Measurements from ENCODE around the gene NECAB3. TPM values are rescaled to one million over a fixed set of nuclear protein-coding genes. Genes with fewer than 3 reads are reported as not detected.

The NECAB3 gene
- total and polyA plus RNA-seq, 2 donors (not counting 1 experiment from before 2014, with no cell fraction given), result 8.5 to 11.8 TPM

DNA sequence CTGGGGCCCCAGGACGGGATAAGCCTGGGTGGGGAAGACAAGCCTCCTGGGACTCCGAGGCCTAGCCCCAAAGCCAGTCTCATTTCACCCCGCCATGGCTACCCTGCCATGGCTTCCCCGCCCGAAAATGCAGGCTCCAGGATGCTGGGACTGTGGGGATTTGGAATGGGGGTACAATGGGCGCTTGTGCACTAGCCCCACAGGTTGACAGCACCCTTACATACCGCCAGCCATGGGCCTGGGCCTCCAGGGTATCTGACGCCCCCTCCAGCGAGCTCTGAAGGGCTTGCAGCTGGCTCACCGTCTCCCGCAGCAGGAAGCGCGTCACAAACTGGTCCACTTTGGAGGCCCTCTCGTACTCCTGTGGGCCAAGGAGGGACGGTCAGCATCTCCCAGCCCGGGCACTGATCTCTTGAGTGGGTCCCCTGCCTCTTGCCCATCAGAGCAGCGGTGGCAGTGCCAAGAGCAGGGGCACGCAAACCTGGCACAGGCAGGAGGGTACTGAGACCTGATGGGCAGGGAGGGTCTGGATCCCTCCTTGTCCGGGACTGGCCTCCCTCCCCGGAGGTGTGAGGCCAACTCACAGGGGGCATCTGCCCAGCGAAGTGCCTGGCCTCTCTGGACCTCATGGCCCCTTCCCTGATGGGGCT is 14.1 kb downstream of the NECAB3 start:
- intact Hi-C loops (cut with micrococcal nuclease), result loop anchor here (5.0 kb wide), 1 partner anchor 452 kb away; the partner anchor contains the start of gene EIF2S2
- 98% methylated on average over 18 of the region's 21 CpGs for WGBS (ENCODE audit: insufficient coverage)
- TF ChIP-seq, protein P1, sequence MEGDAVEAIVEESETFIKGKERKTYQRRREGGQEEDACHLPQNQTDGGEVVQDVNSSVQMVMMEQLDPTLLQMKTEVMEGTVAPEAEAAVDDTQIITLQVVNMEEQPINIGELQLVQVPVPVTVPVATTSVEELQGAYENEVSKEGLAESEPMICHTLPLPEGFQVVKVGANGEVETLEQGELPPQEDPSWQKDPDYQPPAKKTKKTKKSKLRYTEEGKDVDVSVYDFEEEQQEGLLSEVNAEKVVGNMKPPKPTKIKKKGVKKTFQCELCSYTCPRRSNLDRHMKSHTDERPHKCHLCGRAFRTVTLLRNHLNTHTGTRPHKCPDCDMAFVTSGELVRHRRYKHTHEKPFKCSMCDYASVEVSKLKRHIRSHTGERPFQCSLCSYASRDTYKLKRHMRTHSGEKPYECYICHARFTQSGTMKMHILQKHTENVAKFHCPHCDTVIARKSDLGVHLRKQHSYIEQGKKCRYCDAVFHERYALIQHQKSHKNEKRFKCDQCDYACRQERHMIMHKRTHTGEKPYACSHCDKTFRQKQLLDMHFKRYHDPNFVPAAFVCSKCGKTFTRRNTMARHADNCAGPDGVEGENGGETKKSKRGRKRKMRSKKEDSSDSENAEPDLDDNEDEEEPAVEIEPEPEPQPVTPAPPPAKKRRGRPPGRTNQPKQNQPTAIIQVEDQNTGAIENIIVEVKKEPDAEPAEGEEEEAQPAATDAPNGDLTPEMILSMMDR (IDR thresholded peaks at IDR 0.05), result no peak
- no peak for TF ChIP-seq EZH2 (IDR thresholded peaks at IDR 0.05; ENCODE audit: borderline replicate concordance, insufficient read depth, low read depth, low read length, poor library complexity, severe bottlenecking)
- peaks cover 11 to 18% of the 10 kb centered on the region in 2 donors for H3K4me1 ChIP-seq (ENCODE audit: control insufficient read depth in 2 of 2, insufficient read depth in 2 of 2, low read length in 2 of 2)
- no peak overlapping the region for H3K27ac ChIP-seq (ENCODE audit: low read length in 2 of 2)
- H3K27me3 ChIP-seq (replicated peaks in 1 of 4; ENCODE audit: control extremely low read depth in 1 of 4, control insufficient read depth in 3 of 4, insufficient read depth in 4 of 4, low read length in 3 of 4), result no peaks in the 10 kb centered on the region
- H3K27me3 Mint-ChIP-seq, result no peaks in the 10 kb centered on the region
- no peak overlapping the region for H2AFZ ChIP-seq (ENCODE audit: insufficient read depth, low read depth, low read length, poor library complexity, severe bottlenecking)
- no peak overlapping the region for H3K4me3 Mint-ChIP-seq
- ChIA-PET POLR2A (no interaction called here), CTCF (no interaction called here)
- H3K9me3 ChIP-seq (ENCODE audit: control extremely low read depth in 1 of 3, control insufficient read depth in 2 of 3, insufficient read depth in 1 of 3, low read length in 2 of 3), result no peaks in the 10 kb centered on the region
- ATAC-seq (ENCODE audit: low read depth) (no peak), DNase-seq (no peak)
- H3K4me3 ChIP-seq (ENCODE audit: control extremely low read depth in 1 of 5, extremely low read depth in 1 of 5, insufficient read depth in 1 of 5, low read depth in 2 of 5, low read length in 4 of 5), result no peak overlapping the region
- no peak overlapping the region for H3K9ac ChIP-seq (ENCODE audit: low read length)
- no peak overlapping the region for H3K4me2 ChIP-seq (replicated peaks; ENCODE audit: low read depth, low read length, poor library complexity, severe bottlenecking)
- H4K20me1 ChIP-seq (ENCODE audit: control insufficient read depth, insufficient read depth, low read length, poor library complexity, severe bottlenecking), result no peaks in the 10 kb centered on the region
- H3K36me3 ChIP-seq (replicated peaks in 1 of 2; ENCODE audit: control extremely low read depth in 1 of 2, control insufficient read depth in 1 of 2, extremely low read depth in 1 of 2, insufficient read depth in 2 of 2, low read length in 1 of 2), result no peaks in the 10 kb centered on the region
- H3K9me3 Mint-ChIP-seq (ENCODE audit: insufficient read depth), result no peaks in the 10 kb centered on the region
- H3K4me1 Mint-ChIP-seq, result peaks cover 14% of the 10 kb centered on the region
- H3K27ac Mint-ChIP-seq, result no peak overlapping the region
- H3K79me2 ChIP-seq (ENCODE audit: control insufficient read depth, insufficient read depth, low read length), result peaks cover 6% of the 10 kb centered on the region

DNA sequence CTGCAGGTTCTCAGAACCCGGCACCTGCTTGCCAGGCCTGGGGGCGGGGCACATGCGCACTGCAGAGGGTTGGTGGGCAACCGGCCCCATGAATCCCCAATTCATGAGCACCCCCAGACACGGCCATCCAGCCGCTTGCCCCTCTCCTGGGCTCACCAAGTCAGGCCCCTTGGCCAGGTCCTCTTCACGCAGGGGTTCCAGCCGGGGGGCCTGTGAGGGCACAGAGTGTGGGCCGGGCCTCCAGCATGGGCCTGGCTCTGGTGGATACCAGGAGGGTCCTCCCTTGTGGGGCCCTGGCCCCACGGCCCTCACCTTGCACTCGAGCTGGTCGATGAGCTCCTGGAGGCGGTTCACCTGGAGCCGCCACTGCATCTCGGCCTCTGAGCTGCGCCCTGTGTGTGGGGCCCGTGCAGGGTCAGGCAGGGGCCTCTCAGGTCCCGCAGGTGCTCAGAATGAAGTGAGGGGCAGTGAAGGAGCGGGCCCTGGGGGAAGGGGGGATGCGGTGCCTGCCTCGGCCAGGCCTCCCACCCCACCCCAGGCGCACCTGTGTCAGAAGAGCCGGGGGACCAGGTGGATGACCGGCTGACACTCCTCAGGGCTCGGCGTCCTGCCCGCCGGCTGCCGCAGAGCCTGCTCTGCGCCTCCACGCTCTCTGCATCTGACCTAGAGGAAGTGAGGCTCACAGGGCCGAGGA is 14.7 kb downstream of the NECAB3 start:
- no peaks in the 10 kb centered on the region for H3K9me3 Mint-ChIP-seq (ENCODE audit: insufficient read depth)
- no peak overlapping the region for H3K9ac ChIP-seq (ENCODE audit: low read length)
- CTCF ChIA-PET, result interaction anchor here (0.6 to 1.0 kb wide), 2 partner anchors 8 to 155 kb away, joined by 3 read pairs; no protein-coding TSS in a partner anchor
- no peak overlapping the region for H3K27ac Mint-ChIP-seq
- no peaks in the 10 kb centered on the region for H3K36me3 ChIP-seq (replicated peaks in 1 of 2; ENCODE audit: control extremely low read depth in 1 of 2, control insufficient read depth in 1 of 2, extremely low read depth in 1 of 2, insufficient read depth in 2 of 2, low read length in 1 of 2)
- peaks cover 11 to 16% of the 10 kb centered on the region in 2 donors for H3K4me1 ChIP-seq (ENCODE audit: control insufficient read depth in 2 of 2, insufficient read depth in 2 of 2, low read length in 2 of 2)
- POLR2A ChIA-PET, result no interaction called here
- no peak overlapping the region for H2AFZ ChIP-seq (ENCODE audit: insufficient read depth, low read depth, low read length, poor library complexity, severe bottlenecking)
- no peaks in the 10 kb centered on the region for H3K9me3 ChIP-seq (ENCODE audit: control extremely low read depth in 1 of 3, control insufficient read depth in 2 of 3, insufficient read depth in 1 of 3, low read length in 2 of 3)
- H3K27ac ChIP-seq (ENCODE audit: low read length in 2 of 2), result no peak overlapping the region
- intact Hi-C loops (cut with micrococcal nuclease), result loop anchor here (5.0 kb wide), 1 partner anchor 453 kb away; the partner anchor contains the start of gene EIF2S2
- TF ChIP-seq, protein P1 (IDR thresholded peaks at IDR 0.05), result no peak
- no peak for TF ChIP-seq EZH2 (IDR thresholded peaks at IDR 0.05; ENCODE audit: borderline replicate concordance, insufficient read depth, low read depth, low read length, poor library complexity, severe bottlenecking)
- ATAC-seq (ENCODE audit: low read depth), result no peak
- H3K4me3 ChIP-seq (ENCODE audit: control extremely low read depth in 1 of 5, extremely low read depth in 1 of 5, insufficient read depth in 1 of 5, low read depth in 2 of 5, low read length in 4 of 5), result no peak overlapping the region
- DNase-seq, result no peak
- 96% methylated on average over 32 of the region's 32 CpGs for WGBS (ENCODE audit: insufficient coverage)
- no peak overlapping the region for H3K4me3 Mint-ChIP-seq
- H3K4me1 Mint-ChIP-seq, result peaks cover 9% of the 10 kb centered on the region
- H3K27me3 ChIP-seq (replicated peaks in 1 of 4; ENCODE audit: control extremely low read depth in 1 of 4, control insufficient read depth in 3 of 4, insufficient read depth in 4 of 4, low read length in 3 of 4), result no peaks in the 10 kb centered on the region
- H4K20me1 ChIP-seq (ENCODE audit: control insufficient read depth, insufficient read depth, low read length, poor library complexity, severe bottlenecking), result no peaks in the 10 kb centered on the region
- H3K79me2 ChIP-seq (ENCODE audit: control insufficient read depth, insufficient read depth, low read length), result peaks cover 6% of the 10 kb centered on the region
- H3K27me3 Mint-ChIP-seq, result no peaks in the 10 kb centered on the region
- H3K4me2 ChIP-seq (replicated peaks; ENCODE audit: low read depth, low read length, poor library complexity, severe bottlenecking), result no peak overlapping the region

Data from B cell (primary cell).